MCF 10A (cell line): ENCODE results near the gene METTL26. TPM values are rescaled to one million over a fixed set of nuclear protein-coding genes. Genes with fewer than 3 reads are reported as not detected.

Experiments
- BruUV-seq: library from RNA; stranded (reverse); fragments of 400-500 nt; replicated peaks from 2 replicates; lab custom pipeline; 2021; lab: Mats Ljungman, UMichigan
- CTCF ChIA-PET: fragments of 300-600 bp; sonication (Branson Sonifier 250); formaldehyde crosslinking; extraction: SDS; loops from one replicate; lab custom pipeline; 2021; ENCODE audit warnings: antibody characterized with exemption, inconsistent platforms; lab: Yijun Ruan, JAX
- POLR2A ChIA-PET: fragments of 300-600, 350-650 bp; sonication (Branson Sonifier 250); formaldehyde crosslinking; extraction: SDS; loops from one replicate; lab custom pipeline; 2020; ENCODE audit warnings: antibody characterized with exemption, inconsistent platforms; lab: Yijun Ruan, JAX
- DNase-seq: peaks from one replicate; pipeline ENCODE4 v3.0.0-alpha.2; 2018; ENCODE audit not compliant: unreplicated experiment
- H3K27ac Mint-ChIP-seq: one replicate; pipeline ENCODE4 v1.8.0; 2022; ENCODE audit warnings: mild to moderate bottlenecking, low read depth, mixed read lengths; ENCODE audit not compliant: unreplicated experiment
- H3K27me3 Mint-ChIP-seq: one replicate; pipeline ENCODE4 v1.8.0; 2022; ENCODE audit warnings: mixed read lengths; ENCODE audit not compliant: insufficient read depth, unreplicated experiment
- H3K36me3 Mint-ChIP-seq: one replicate; pipeline ENCODE4 v1.8.0; 2022; ENCODE audit warnings: mild to moderate bottlenecking, moderate library complexity, mixed read lengths; ENCODE audit not compliant: insufficient read depth, unreplicated experiment
- H3K4me1 Mint-ChIP-seq: one replicate; pipeline ENCODE4 v1.8.0; 2022; ENCODE audit warnings: mixed read lengths; ENCODE audit not compliant: insufficient read depth, unreplicated experiment
- H3K4me3 Mint-ChIP-seq: one replicate; pipeline ENCODE4 v1.8.0; 2022; ENCODE audit warnings: mild to moderate bottlenecking, moderate library complexity, mixed read lengths; ENCODE audit not compliant: unreplicated experiment
- H3K9me3 Mint-ChIP-seq: one replicate; pipeline ENCODE4 v1.8.0; 2022; ENCODE audit warnings: mixed read lengths; ENCODE audit not compliant: unreplicated experiment
- CTCF ChIP-seq: fragments of 200-600 bp; IDR thresholded peaks from one replicate; pipeline ENCODE4 v1.8.0; 2022; ENCODE audit warnings: antibody characterized with exemption, mild to moderate bottlenecking; ENCODE audit not compliant: unreplicated experiment
- intact Hi-C: fragments of 100-400 bp; cut with micrococcal nuclease; formaldehyde crosslinking; loops from 2 replicates; pipeline ENCODE4 v1.14.1; 2022
- total RNA-seq: library from RNA; stranded (reverse); gene quantifications from 2 replicates; pipeline ENCODE4 v1.2.3, GENCODE V29; 2022

The METTL26 gene
- total RNA-seq, 1 experiment from 2014 or later, result 106 TPM

GRCh38 chr16:659618-660017, 23.5 kb upstream of the METTL26 start:
- Mint-ChIP-seq H3K4me3 (no peak overlapping the region), H3K27me3 (no peaks in the 10 kb centered on the region), H3K36me3 (peaks cover 12% of the 10 kb centered on the region), H3K4me1 (no peaks in the 10 kb centered on the region), H3K9me3 (no peaks in the 10 kb centered on the region), H3K27ac (no peak overlapping the region)
- no peak for DNase-seq
- TF ChIP-seq CTCF, result no peak
- BruUV-seq, result no TSS peak
- POLR2A ChIA-PET, result no interaction called here
- CTCF ChIA-PET, result interaction anchor here (0.6 to 0.7 kb wide), 2 partner anchors 16 to 69 kb away, joined by 3 read pairs; partner anchors contain the start of gene RAB40C
- intact Hi-C loops, result no loop called here

- ChIA-PET CTCF (interaction anchor here (0.7 to 1.1 kb wide), 3 partner anchors 7 to 15 kb away, joined by 3 to 5 read pairs (median 3); no protein-coding TSS in a partner anchor), POLR2A (no interaction called here)
- no peak for DNase-seq
- H3K36me3 Mint-ChIP-seq, result peaks cover 19% of the 10 kb centered on the region
- no peak for TF ChIP-seq CTCF
- no peaks in the 10 kb centered on the region for H3K4me1 Mint-ChIP-seq
- no peaks in the 10 kb centered on the region for H3K27me3 Mint-ChIP-seq
- no peak overlapping the region for H3K27ac Mint-ChIP-seq
- no peaks in the 10 kb centered on the region for H3K9me3 Mint-ChIP-seq
- no TSS peak for BruUV-seq
- no peak overlapping the region for H3K4me3 Mint-ChIP-seq
- intact Hi-C loops, result no loop called here
These were observed 22.8 kb upstream of the METTL26 start for GRCh38 chr16:658679-659571.

GRCh38 chr16:657487-657886, 21.4 kb upstream of the METTL26 start:
- no peak for TF ChIP-seq CTCF
- Mint-ChIP-seq H3K4me1 (no peaks in the 10 kb centered on the region), H3K9me3 (no peaks in the 10 kb centered on the region), H3K4me3 (no peak overlapping the region), H3K27me3 (no peaks in the 10 kb centered on the region), H3K27ac (no peak overlapping the region), H3K36me3 (peaks cover 20% of the 10 kb centered on the region)
- BruUV-seq, result no TSS peak
- intact Hi-C loops, result no loop called here
- CTCF ChIA-PET, result no interaction called here
- POLR2A ChIA-PET, result interaction anchor here (0.5 to 1.2 kb wide), 2 partner anchors 49 to 1174 kb away, joined by 4 read pairs; no protein-coding TSS in a partner anchor
- no peak for DNase-seq

- Mint-ChIP-seq H3K9me3 (no peaks in the 10 kb centered on the region), H3K4me3 (no peak overlapping the region), H3K4me1 (peaks cover 5% of the 10 kb centered on the region), H3K36me3 (peaks cover 20% of the 10 kb centered on the region), H3K27me3 (no peaks in the 10 kb centered on the region), H3K27ac (no peak overlapping the region)
- CTCF ChIA-PET, result no interaction called here
- intact Hi-C loops, result no loop called here
- no peak for DNase-seq
- BruUV-seq, result no TSS peak
- no peak for TF ChIP-seq CTCF
- POLR2A ChIA-PET, result interaction anchor here (0.6 to 0.9 kb wide), 2 partner anchors 8 to 125 kb away, joined by 3 to 4 read pairs; no protein-coding TSS in a partner anchor
These were observed 17.9 kb upstream of the METTL26 start for GRCh38 chr16:654034-654433.
